ENCODE results near the gene ADGRV1.
"Not testable (repeated sequence)": the region's sequence is repeated elsewhere in the genome, so short reads cannot be mapped to it uniquely, and the experiment has no call there.

ADGRV1 gene

GRCh38 chr5:90718387-90718786 is 159.8 kb downstream of the ADGRV1 start:
- no peak for DNase-seq (ENCODE audit: low read depth in 3 of 3)

GRCh38 chr5:90739567-90739966 is 181.0 kb downstream of the ADGRV1 start:
- no peak for DNase-seq (ENCODE audit: low read depth in 3 of 3)

- DNase-seq (ENCODE audit: low read depth in 3 of 3): no peak
These were observed 181.7 kb downstream of the ADGRV1 start for GRCh38 chr5:90740244-90740799.

GRCh38 chr5:90741022-90741564 is 182.5 kb downstream of the ADGRV1 start:
- DNase-seq (ENCODE audit: low read depth in 3 of 3): no peak

DNA sequence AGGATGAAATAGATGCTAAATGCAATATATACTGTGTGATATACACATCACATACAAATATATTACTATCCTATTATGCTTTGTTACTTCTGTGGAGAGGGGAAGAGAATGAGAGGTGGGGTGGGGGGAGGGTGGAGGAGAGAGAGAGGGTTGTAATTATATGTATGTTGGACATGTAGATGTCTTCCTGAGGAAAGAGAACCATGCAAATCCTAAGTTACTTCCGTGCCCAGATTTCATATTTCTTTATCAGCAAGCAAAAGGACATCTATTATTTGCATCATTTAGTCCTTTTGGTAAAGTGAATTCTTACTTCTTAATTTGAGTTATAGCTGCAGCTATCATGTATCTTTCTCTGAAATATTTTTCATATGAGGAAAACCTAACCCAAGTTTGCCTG is 187.5 kb downstream of the ADGRV1 start:
- DNase-seq (ENCODE audit: low read depth in 3 of 3): no peak

DNA sequence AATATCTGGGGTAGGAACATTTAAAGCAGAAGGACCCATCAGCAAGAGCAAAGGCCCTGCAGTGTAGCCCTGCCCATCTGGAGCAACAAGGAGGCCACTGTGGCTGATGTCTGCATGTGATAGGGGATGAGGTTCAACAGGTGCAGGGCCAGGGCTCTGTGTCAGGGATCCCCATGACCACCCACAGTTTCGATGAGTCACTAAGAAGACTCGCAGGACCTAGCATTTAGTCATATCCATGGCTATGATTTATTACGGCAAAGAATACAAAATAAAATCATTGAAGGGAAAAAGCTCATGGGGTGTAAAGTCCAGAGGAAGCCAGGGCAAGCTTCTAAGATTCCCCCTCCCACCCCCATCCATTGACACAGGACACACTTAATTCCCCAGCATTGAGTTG is 188.6 kb downstream of the ADGRV1 start:
- no peak for DNase-seq (ENCODE audit: low read depth in 3 of 3)

DNA sequence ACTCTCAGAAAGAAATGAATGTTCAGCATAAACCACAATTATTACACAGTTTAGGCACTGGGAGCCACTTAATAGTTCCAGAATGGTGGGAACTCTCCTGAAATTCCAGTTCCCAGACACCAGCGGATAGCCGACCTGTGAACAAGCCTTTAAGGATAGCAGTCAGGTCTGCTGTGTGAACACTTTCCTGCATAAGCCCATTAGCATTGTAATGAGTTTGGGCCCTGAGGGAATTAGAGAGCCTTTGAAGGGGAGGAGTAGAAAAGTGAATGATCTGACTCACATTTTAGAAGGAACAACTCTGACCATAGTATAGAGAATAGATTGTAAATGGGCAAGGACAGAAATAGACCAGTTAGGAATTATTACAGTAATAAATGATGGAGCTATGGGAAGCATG is 189.1 kb downstream of the ADGRV1 start:
- no peak for DNase-seq (ENCODE audit: low read depth in 3 of 3)

- DNase-seq (ENCODE audit: low read depth in 3 of 3): no peak
These were observed 200.5 kb downstream of the ADGRV1 start for GRCh38 chr5:90759119-90759518.

- DNase-seq (ENCODE audit: low read depth in 3 of 3): no peak
These were observed 209.1 kb downstream of the ADGRV1 start for GRCh38 chr5:90767710-90768109.

DNA sequence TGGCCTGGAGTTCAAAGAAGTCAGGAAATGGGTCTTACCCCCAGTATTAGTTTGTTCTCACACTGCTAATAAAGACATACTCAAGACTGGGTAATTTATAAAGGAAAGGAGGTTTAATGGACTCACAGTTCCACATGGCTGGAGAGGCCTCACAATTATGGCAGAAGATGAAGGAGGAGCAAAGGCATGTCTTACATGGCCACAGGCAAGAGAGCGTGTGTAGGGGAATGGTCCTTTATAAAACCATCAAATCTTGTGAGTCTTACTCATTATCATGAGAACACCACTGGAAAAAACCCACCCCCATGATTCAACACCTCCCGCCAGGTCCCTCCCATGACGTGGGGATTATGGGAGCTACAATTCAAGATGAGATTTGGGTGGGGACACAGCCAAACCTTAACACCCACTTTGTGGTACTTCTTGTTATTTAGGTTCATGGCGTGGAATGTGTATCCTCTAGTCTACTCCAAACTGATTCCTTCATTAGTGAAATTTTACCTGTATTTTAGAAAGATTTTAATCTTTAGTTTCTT is 211.5 kb downstream of the ADGRV1 start:
- not testable (repeated sequence) for DNase-seq (ENCODE audit: low read depth in 3 of 3)

DNA sequence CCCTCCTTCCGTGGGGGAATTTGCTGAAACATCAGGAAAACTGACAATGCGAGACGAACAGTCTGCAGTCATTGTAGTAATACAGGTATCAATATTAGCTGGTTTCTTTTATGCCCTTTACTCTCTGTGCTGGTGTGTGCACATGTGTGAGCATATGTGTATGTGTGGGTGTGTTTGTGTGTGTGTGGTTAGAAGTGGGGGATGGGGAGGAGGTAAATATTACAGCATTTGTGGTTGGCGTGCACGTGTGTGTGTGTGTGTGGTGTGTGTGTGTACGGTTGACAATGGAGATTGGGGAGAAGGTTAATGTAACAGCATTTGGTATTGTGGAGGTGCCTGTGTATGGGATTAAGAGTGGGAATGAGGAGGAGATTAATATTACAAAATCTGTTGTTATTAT is 219.4 kb downstream of the ADGRV1 start:
- no peak for DNase-seq (ENCODE audit: low read depth in 3 of 3)

GRCh38 chr5:90783460-90784333 is 225.1 kb downstream of the ADGRV1 start:
- peak; percentile 47 to 63 (median 55) for DNase-seq (ENCODE audit: low read depth in 3 of 3)

DNA sequence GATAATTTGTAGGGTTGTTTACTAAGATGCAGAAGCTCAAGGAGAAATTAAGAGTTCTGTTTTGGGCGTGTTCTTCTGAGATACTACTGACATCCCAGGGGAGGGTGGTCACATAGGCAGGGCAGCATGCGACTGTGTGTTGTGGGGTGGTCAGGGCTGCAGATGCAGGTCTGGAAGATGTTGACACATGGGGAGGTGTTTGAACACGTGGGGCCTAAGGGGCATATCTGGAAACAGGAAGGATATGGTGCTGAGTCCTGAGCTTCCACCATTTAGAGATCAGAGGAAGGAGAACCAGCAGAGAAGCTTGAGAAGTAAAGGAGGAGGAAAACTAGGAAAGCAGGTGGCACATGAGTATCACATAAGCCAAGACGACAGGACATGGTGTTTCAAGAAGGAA is 228.2 kb downstream of the ADGRV1 start:
- DNase-seq (ENCODE audit: low read depth in 3 of 3): no peak

DNA sequence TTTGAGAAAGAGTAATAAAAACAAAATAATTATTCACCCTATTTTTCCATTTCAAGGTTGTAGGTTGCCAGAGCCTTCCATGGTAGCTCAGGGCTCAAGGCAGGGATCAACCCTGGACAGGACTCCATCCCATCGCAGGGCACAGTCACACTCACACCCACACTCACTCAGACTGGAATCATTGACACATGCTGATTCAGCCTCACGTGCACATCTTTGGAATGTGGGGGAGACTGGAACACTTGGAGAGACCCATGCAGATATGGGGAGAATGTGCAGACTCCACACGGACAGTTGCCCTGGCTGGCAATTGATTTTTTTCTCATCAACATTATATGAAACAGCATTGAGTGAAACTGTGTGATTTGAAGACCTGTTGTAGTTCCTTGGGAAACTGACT is 234.1 kb downstream of the ADGRV1 start:
- DNase-seq (ENCODE audit: low read depth in 3 of 3): no peak

GRCh38 chr5:90793183-90793582 is 234.6 kb downstream of the ADGRV1 start:
- no peak for DNase-seq (ENCODE audit: low read depth in 3 of 3)

GRCh38 chr5:90796919-90797318 is 238.3 kb downstream of the ADGRV1 start:
- not testable (repeated sequence) for DNase-seq (ENCODE audit: low read depth in 3 of 3)

- not testable (repeated sequence) for DNase-seq (ENCODE audit: low read depth in 3 of 3)
These were observed 241.5 kb downstream of the ADGRV1 start for GRCh38 chr5:90800082-90800481.

DNA sequence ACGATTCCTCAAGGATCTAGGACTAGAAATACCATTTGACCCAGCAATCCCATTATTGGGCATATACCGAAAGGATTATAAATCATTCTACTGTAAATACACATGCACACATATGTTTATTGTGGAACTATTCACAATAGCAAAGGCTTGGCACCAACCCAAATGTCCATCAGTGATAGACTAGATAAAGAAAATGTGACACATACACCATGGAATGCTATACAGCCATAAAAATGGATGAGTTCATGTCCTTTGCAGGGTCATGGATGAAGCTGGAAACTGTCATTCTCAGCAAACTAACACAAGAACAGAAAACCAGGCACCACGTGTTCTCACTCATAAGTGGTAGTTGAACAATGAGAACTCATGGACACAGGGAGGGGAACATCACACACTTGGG is 241.9 kb downstream of the ADGRV1 start:
- DNase-seq (ENCODE audit: low read depth in 3 of 3): not testable (repeated sequence)

DNA sequence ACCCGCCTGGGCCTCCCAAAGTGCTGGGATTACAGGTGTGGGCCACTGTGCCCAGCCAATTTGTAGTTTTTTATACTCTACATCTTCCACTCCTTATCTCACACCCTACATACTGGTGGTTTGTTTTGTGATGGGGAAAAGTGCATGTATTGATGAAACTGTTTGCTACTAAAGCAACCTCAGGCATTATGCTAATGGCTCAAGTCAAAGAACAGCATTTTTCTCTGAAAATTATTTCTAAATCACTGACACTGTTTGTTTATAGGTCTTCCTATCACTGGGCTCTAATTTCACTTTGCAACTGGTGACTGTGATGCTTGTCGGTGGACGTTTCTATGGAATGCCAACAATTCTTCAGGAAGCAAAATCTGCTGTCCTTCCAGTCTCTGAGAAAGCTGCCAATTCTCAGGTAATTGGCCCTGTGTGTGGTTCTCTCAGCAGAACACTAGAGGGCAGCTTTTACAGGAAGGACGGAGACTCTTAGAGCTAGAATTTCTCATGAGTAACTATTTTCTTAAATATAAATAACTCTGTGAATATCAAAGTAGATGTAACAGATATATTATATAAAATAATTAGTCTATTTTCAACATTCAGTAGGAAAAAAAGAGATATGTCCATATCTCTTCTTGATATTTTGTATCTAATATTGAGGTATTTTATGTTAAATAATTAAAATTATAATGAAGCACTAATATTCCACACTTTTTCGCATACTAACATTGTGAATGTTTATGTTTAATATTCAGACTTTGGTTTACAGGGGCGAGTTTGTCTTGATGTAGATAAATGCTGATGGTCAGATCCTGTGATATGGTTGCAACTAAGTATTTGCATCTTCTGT is 244.1 kb downstream of the ADGRV1 start:
- no peak for DNase-seq (ENCODE audit: low read depth in 3 of 3)

GRCh38 chr5:90803381-90803780 is 244.8 kb downstream of the ADGRV1 start:
- no peak for DNase-seq (ENCODE audit: low read depth in 3 of 3)

- no peak for DNase-seq (ENCODE audit: low read depth in 3 of 3)
These were observed 245.3 kb downstream of the ADGRV1 start for GRCh38 chr5:90803876-90804275.

GRCh38 chr5:90807496-90807895 is 248.9 kb downstream of the ADGRV1 start:
- no peak for DNase-seq (ENCODE audit: low read depth in 3 of 3)
